Gastrocnemius medialis (tissue), 4 donors: Measurements from ENCODE around the gene HMCN1. TPM values are rescaled to one million over a fixed set of nuclear protein-coding genes. Genes with fewer than 3 reads are reported as not detected.
A peak's percentile ranks its signal among the peaks of the same experiment; 100 is the strongest.

Experiments used
- ATAC-seq, 2 donors: fragments of 150-250 bp; one replicate each; pipeline ENCODE4 v1.9.1; 2016
- DNase-seq, 2 donors: peaks; one replicate each; pipeline ENCODE4 v3.0.0-alpha.2; 2019
- H3K27ac ChIP-seq, 4 donors: fragments of 200-600 bp; sonication (generic); 1 replicate in 1 of 4; 2 replicates in 3 of 4; pipeline ENCODE4 v1.5.1; 2016 to 2018; ENCODE audit warnings: mild to moderate bottlenecking in 2 of 4, moderate library complexity in 1 of 4
- H3K27me3 ChIP-seq, 3 donors: fragments of 200-600 bp; sonication (generic) in 2 of 3; 1 replicate in 1 of 3; 2 replicates in 2 of 3; pipeline versions ENCODE4 v1.5.1 to v1.6.0; 2016 to 2019; ENCODE audit warnings: mild to moderate bottlenecking in 1 of 3, moderate library complexity in 1 of 3
- H3K36me3 ChIP-seq, 2 donors: fragments of 200-600 bp; sonication (generic) in 1 of 2; one replicate each; pipeline ENCODE4 v1.5.1; 2017 to 2018
- H3K4me1 ChIP-seq, 2 donors: fragments of 200-600 bp; sonication (generic) in 1 of 2; one replicate each; pipeline ENCODE4 v1.5.1; 2016 to 2017; ENCODE audit warnings: mild to moderate bottlenecking in 2 of 2
- H3K4me3 ChIP-seq, 4 donors: fragments of 200-600 bp; sonication (generic) in 3 of 4; 1 replicate in 1 of 4; 2 replicates in 3 of 4; pipeline ENCODE4 v1.5.1; 2016 to 2019; ENCODE audit warnings: mild to moderate bottlenecking in 2 of 4
- H3K9me3 ChIP-seq, 3 donors: fragments of 200-600 bp; sonication (generic) in 2 of 3; 1 replicate in 1 of 3; 2 replicates in 2 of 3; pipeline ENCODE4 v1.5.1; 2016 to 2019
- POLR2A ChIP-seq, 2 donors: fragments of 450-650 bp; IDR thresholded peaks; one replicate each; pipeline ENCODE4 v1.6.1; 2017; ENCODE audit warnings: antibody characterized with exemption in 2 of 2, mild to moderate bottlenecking in 2 of 2, moderate library complexity in 2 of 2
- in situ Hi-C, 4 donors: fragments of 200-750 bp; cut with MboI; loops; one replicate each; pipeline versions ENCODE4 v1.15.0 to v1.8.0; 2017; ENCODE audit warnings: low sequenced_read_pairs in 4 of 4
- intact Hi-C: fragments of 100-400 bp; cut with DNase I; formaldehyde crosslinking; loops from one replicate; pipeline ENCODE4 v1.15.1; 2023; ENCODE audit warnings: low total_unique reads
- total RNA-seq, 4 donors: library from RNA; depleted of rRNA; stranded (reverse); fragments of >200 nt; gene quantifications; one replicate each; pipeline versions ENCODE4 v1.1.0 to v1.2.3, GENCODE V29; 2016
- TF ChIP-seq, protein P1 (sequence below), 5 experiments: fragments of 450-650 bp in 3 of 5; fragments of 200-600 bp in 2 of 5; sonication (generic) in 2 of 5; IDR thresholded peaks in 4 of 5; conservative IDR thresholded peaks in 1 of 5; 1 replicate in 4 of 5; 2 replicates in 1 of 5; pipeline ENCODE4 v1.5.1; 2016 to 2019; ENCODE audit warnings: antibody characterized with exemption in 5 of 5, mild to moderate bottlenecking in 3 of 5, moderate library complexity in 3 of 5

Gene HMCN1
- total RNA-seq, 4 donors from 2014 or later = 2.6 to 7.5 (median 5.1) TPM

DNA sequence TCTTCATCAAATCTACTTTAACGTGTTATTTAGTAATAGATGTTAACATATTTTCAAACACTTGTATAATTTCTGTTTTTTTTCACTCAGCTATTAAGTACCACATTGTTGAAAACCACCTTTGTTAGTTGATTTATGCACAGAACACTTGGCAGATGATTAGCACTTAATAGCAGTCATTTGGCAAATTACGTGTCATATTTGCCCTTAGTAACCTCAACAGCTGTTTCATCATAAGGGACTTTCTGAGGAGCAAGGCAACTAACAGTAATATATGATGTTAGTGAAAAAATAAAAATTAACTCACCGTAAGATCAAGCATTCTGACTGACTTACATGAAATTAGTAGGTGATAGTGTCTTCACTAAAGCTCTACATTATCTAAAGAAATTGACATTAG, 186.4 kb downstream of the HMCN1 start:
- no peaks in the 10 kb centered on the region for H3K27me3 ChIP-seq
- ATAC-seq (no peak), DNase-seq (no peak)
- no peaks in the 10 kb centered on the region for H3K9me3 ChIP-seq
- intact Hi-C loops = no loop called here
- H3K4me1 ChIP-seq = no peaks in the 10 kb centered on the region
- in situ Hi-C loops = no loop called here
- no peak for TF ChIP-seq POLR2A (IDR thresholded peaks at IDR 0.05)
- TF ChIP-seq, protein P1, sequence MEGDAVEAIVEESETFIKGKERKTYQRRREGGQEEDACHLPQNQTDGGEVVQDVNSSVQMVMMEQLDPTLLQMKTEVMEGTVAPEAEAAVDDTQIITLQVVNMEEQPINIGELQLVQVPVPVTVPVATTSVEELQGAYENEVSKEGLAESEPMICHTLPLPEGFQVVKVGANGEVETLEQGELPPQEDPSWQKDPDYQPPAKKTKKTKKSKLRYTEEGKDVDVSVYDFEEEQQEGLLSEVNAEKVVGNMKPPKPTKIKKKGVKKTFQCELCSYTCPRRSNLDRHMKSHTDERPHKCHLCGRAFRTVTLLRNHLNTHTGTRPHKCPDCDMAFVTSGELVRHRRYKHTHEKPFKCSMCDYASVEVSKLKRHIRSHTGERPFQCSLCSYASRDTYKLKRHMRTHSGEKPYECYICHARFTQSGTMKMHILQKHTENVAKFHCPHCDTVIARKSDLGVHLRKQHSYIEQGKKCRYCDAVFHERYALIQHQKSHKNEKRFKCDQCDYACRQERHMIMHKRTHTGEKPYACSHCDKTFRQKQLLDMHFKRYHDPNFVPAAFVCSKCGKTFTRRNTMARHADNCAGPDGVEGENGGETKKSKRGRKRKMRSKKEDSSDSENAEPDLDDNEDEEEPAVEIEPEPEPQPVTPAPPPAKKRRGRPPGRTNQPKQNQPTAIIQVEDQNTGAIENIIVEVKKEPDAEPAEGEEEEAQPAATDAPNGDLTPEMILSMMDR (IDR thresholded peaks at IDR 0.05 in 4 of 5, conservative IDR thresholded peaks at IDR 0.05 in 1 of 5) = no peak
- H3K27ac ChIP-seq = no peak overlapping the region
- H3K36me3 ChIP-seq = no peaks in the 10 kb centered on the region
- no peak overlapping the region for H3K4me3 ChIP-seq

- no peak for DNase-seq
- Histone ChIP-seq H3K4me3 (no peak overlapping the region), H3K4me1 (no peaks in the 10 kb centered on the region), H3K9me3 (no peaks in the 10 kb centered on the region), H3K27me3 (no peaks in the 10 kb centered on the region), H3K36me3 (no peaks in the 10 kb centered on the region), H3K27ac (no peak overlapping the region)
- in situ Hi-C loops = no loop called here
- ATAC-seq = no peak
- intact Hi-C loops = no loop called here
- TF ChIP-seq POLR2A (IDR thresholded peaks at IDR 0.05) = no peak
- TF ChIP-seq, protein P1 (IDR thresholded peaks at IDR 0.05 in 4 of 5, conservative IDR thresholded peaks at IDR 0.05 in 1 of 5) = no peak
Observed at GRCh38 chr1:185921636-185922035, 187.4 kb downstream of the HMCN1 start.

- TF ChIP-seq, protein P1 (IDR thresholded peaks at IDR 0.05 in 4 of 5, conservative IDR thresholded peaks at IDR 0.05 in 1 of 5) = no peak
- no peak for TF ChIP-seq POLR2A (IDR thresholded peaks at IDR 0.05)
- Histone ChIP-seq H3K27me3 (no peaks in the 10 kb centered on the region), H3K9me3 (no peaks in the 10 kb centered on the region), H3K36me3 (no peaks in the 10 kb centered on the region), H3K4me1 (no peaks in the 10 kb centered on the region), H3K4me3 (no peak overlapping the region), H3K27ac (no peak overlapping the region)
- intact Hi-C loops = no loop called here
- peak in 1 of 2 donors; percentile 45 for ATAC-seq
- DNase-seq = no peak
- in situ Hi-C loops = no loop called here
Observed at GRCh38 chr1:185926588-185926987, 192.4 kb downstream of the HMCN1 start.

GRCh38 chr1:185929776-185930175, 195.6 kb downstream of the HMCN1 start:
- Histone ChIP-seq H3K4me3 (no peak overlapping the region), H3K36me3 (no peaks in the 10 kb centered on the region), H3K27ac (no peak overlapping the region), H3K27me3 (no peaks in the 10 kb centered on the region), H3K4me1 (no peaks in the 10 kb centered on the region), H3K9me3 (no peaks in the 10 kb centered on the region)
- intact Hi-C loops = no loop called here
- TF ChIP-seq, protein P1 (IDR thresholded peaks at IDR 0.05 in 4 of 5, conservative IDR thresholded peaks at IDR 0.05 in 1 of 5) = no peak
- TF ChIP-seq POLR2A (IDR thresholded peaks at IDR 0.05) = no peak
- DNase-seq (no peak), ATAC-seq (no peak)
- in situ Hi-C loops = no loop called here

GRCh38 chr1:185931438-185931837, 197.2 kb downstream of the HMCN1 start:
- no peak for TF ChIP-seq POLR2A (IDR thresholded peaks at IDR 0.05)
- TF ChIP-seq, protein P1 (IDR thresholded peaks at IDR 0.05 in 4 of 5, conservative IDR thresholded peaks at IDR 0.05 in 1 of 5) = no peak
- ATAC-seq (no peak), DNase-seq (no peak)
- in situ Hi-C loops (no loop called here), intact Hi-C loops (no loop called here)
- Histone ChIP-seq H3K36me3 (no peaks in the 10 kb centered on the region), H3K4me3 (no peak overlapping the region), H3K27me3 (no peaks in the 10 kb centered on the region), H3K9me3 (no peaks in the 10 kb centered on the region), H3K4me1 (no peaks in the 10 kb centered on the region), H3K27ac (no peak overlapping the region)
